ENCODE measurements around the gene COPZ1. TPM values are rescaled to one million over a fixed set of nuclear protein-coding genes. Genes with fewer than 3 reads are reported as not detected.
A peak's percentile ranks its signal among the peaks of the same experiment; 100 is the strongest.

The COPZ1 gene
- total and polyA plus RNA-seq, 4 donors = 54.1 to 72.1 (median 67.2) TPM

- no peak for ATAC-seq (ENCODE audit: low FRiP score)
- intact Hi-C loops (cut with DNase I) = no loop called here
- H3K27ac ChIP-seq (ENCODE audit: low read depth in 1 of 2, low read length in 2 of 2) = no peak overlapping the region
Observed at GRCh38 chr12:54397157-54397556, 72.2 kb downstream of the COPZ1 start.

GRCh38 chr12:54398218-54398617, 73.3 kb downstream of the COPZ1 start:
- WGBS, 2 donors = 90% methylated on average over 2 of the region's 2 CpGs
- H3K27me3 ChIP-seq (ENCODE audit: control insufficient read depth in 1 of 2, insufficient read depth in 2 of 2, low read length in 1 of 2) = no peaks in the 10 kb centered on the region
- DNase-seq = no peak
- H3K27ac ChIP-seq (ENCODE audit: low read depth in 1 of 2, low read length in 2 of 2) = no peak overlapping the region
- H3K4me1 ChIP-seq (ENCODE audit: control insufficient read depth in 1 of 2, insufficient read depth in 2 of 2, low read length in 2 of 2) = no peaks in the 10 kb centered on the region
- intact Hi-C loops (cut with DNase I) = loop anchor here in 1 of 2 donors (2.0 kb wide), 1 partner anchor 39 kb away; no protein-coding TSS in a partner anchor
- H3K36me3 ChIP-seq (ENCODE audit: control insufficient read depth in 1 of 2, insufficient read depth in 2 of 2, low read length in 1 of 2) = peaks cover 17 to 30% of the 10 kb centered on the region in 2 donors
- no peaks in the 10 kb centered on the region for H3K9me3 ChIP-seq (ENCODE audit: control insufficient read depth, low read length)
- H3K4me3 ChIP-seq (ENCODE audit: low read length in 2 of 2) = no peak overlapping the region
- no peak for ATAC-seq (ENCODE audit: low FRiP score)

More at GRCh38 chr12:54397157-54397556, 72.2 kb downstream of the COPZ1 start:
- Histone ChIP-seq H3K36me3 (ENCODE audit: control insufficient read depth in 1 of 2, insufficient read depth in 2 of 2, low read length in 1 of 2) (peaks cover 14 to 28% of the 10 kb centered on the region in 2 donors), H3K27me3 (ENCODE audit: control insufficient read depth in 1 of 2, insufficient read depth in 2 of 2, low read length in 1 of 2) (no peaks in the 10 kb centered on the region), H3K4me1 (ENCODE audit: control insufficient read depth in 1 of 2, insufficient read depth in 2 of 2, low read length in 2 of 2) (no peaks in the 10 kb centered on the region), H3K9me3 (ENCODE audit: control insufficient read depth, low read length) (no peaks in the 10 kb centered on the region), H3K4me3 (ENCODE audit: low read length in 2 of 2) (no peak overlapping the region)
- no peak for DNase-seq
- 86 to 98% methylated on average over 1 of the region's 1 CpG for WGBS, 2 donors

- DNase-seq = peak; percentile 91 to 95
Observed at GRCh38 chr12:54398995-54399793, 74.3 kb downstream of the COPZ1 start.

GRCh38 chr12:54401119-54401518, 76.2 kb downstream of the COPZ1 start:
- H3K4me3 ChIP-seq (ENCODE audit: low read length in 2 of 2) = no peak overlapping the region
- H3K36me3 ChIP-seq (ENCODE audit: control insufficient read depth in 1 of 2, insufficient read depth in 2 of 2, low read length in 1 of 2) = peaks cover 22 to 35% of the 10 kb centered on the region in 2 donors
- 93 to 96% methylated on average over 2 of the region's 2 CpGs for WGBS, 2 donors
- no peak for DNase-seq
- intact Hi-C loops (cut with DNase I) = no loop called here
- H3K9me3 ChIP-seq (ENCODE audit: control insufficient read depth, low read length) = no peaks in the 10 kb centered on the region
- H3K27me3 ChIP-seq (ENCODE audit: control insufficient read depth in 1 of 2, insufficient read depth in 2 of 2, low read length in 1 of 2) = no peaks in the 10 kb centered on the region
- ATAC-seq (ENCODE audit: low FRiP score) = no peak
- no peaks in the 10 kb centered on the region for H3K4me1 ChIP-seq (ENCODE audit: control insufficient read depth in 1 of 2, insufficient read depth in 2 of 2, low read length in 2 of 2)
- no peak overlapping the region for H3K27ac ChIP-seq (ENCODE audit: low read depth in 1 of 2, low read length in 2 of 2)

More at GRCh38 chr12:54398995-54399793, 74.3 kb downstream of the COPZ1 start:
- ATAC-seq (ENCODE audit: low FRiP score) = peak; percentile 88
- Histone ChIP-seq H3K9me3 (ENCODE audit: control insufficient read depth, low read length) (no peaks in the 10 kb centered on the region), H3K27ac (ENCODE audit: low read depth in 1 of 2, low read length in 2 of 2) (no peak overlapping the region), H3K4me3 (ENCODE audit: low read length in 2 of 2) (no peak overlapping the region), H3K27me3 (ENCODE audit: control insufficient read depth in 1 of 2, insufficient read depth in 2 of 2, low read length in 1 of 2) (no peaks in the 10 kb centered on the region), H3K4me1 (ENCODE audit: control insufficient read depth in 1 of 2, insufficient read depth in 2 of 2, low read length in 2 of 2) (no peaks in the 10 kb centered on the region), H3K36me3 (ENCODE audit: control insufficient read depth in 1 of 2, insufficient read depth in 2 of 2, low read length in 1 of 2) (peaks cover 17 to 35% of the 10 kb centered on the region in 2 donors)
- intact Hi-C loops (cut with DNase I) = loop anchor here (1.0 to 2.0 kb wide), 2 partner anchors 38 to 40 kb away; no protein-coding TSS in a partner anchor
- 67 to 68% methylated on average over 8 of the region's 8 CpGs for WGBS, 2 donors

Small RNA genes within 50 kb of the gene (microRNA-seq; reads per million reads assigned to microRNA genes)
- gene MIR148B = 333 to 341 reads per million in 2 donors

Other genes starting within 250 kb of the COPZ1 start
- gene SMUG1, start 136.1 kb upstream of the COPZ1 start, total RNA-seq = 10 to 100 TPM; 21.8 to 27.6 TPM
- gene SMUG1, start 136.1 kb upstream of the COPZ1 start, polyA plus RNA-seq = 10 to 100 TPM; 22.3 to 32.3 TPM
- gene CBX5, start 45.0 kb upstream of the COPZ1 start, total RNA-seq = 10 to 100 TPM; 66.8 to 67.8 TPM
- 10 to 100 TPM in 1 of 2 donors, 1 to 10 TPM in 1; 9.4 to 11.3 TPM for gene CBX5, start 45.0 kb upstream of the COPZ1 start, polyA plus RNA-seq
- gene HNRNPA1, start 44.4 kb upstream of the COPZ1 start, total RNA-seq = 100 to 1,000 TPM; 645 to 782 TPM
- gene HNRNPA1, start 44.4 kb upstream of the COPZ1 start, polyA plus RNA-seq = 1,000 to 10,000 TPM in 1 of 2 donors, 100 to 1,000 TPM in 1; 846 to 1,277 TPM
- gene NFE2, start 24.1 kb upstream of the COPZ1 start, total RNA-seq = 1 to 10 TPM; 3.2 to 3.3 TPM
- under 1 TPM in 1 of 2 donors, not detected in 1; 0.28 TPM for gene NFE2, start 24.1 kb upstream of the COPZ1 start, polyA plus RNA-seq
- gene GPR84, start 39.4 kb downstream of the COPZ1 start, total RNA-seq = 1 to 10 TPM; 1.9 TPM
- under 1 TPM in 1 of 2 donors, not detected in 1; 0.38 TPM for gene GPR84, start 39.4 kb downstream of the COPZ1 start, polyA plus RNA-seq
- gene ZNF385A, start 59.6 kb downstream of the COPZ1 start, total RNA-seq = 10 to 100 TPM; 22.2 to 27.6 TPM
- 10 to 100 TPM in 1 of 2 donors, 1 to 10 TPM in 1; 4.1 to 11.5 TPM for gene ZNF385A, start 59.6 kb downstream of the COPZ1 start, polyA plus RNA-seq
- gene ITGA5, start 94.1 kb downstream of the COPZ1 start, total RNA-seq = 1,000 to 10,000 TPM in 1 of 2 donors, 100 to 1,000 TPM in 1; 241 to 1,416 TPM
- gene ITGA5, start 94.1 kb downstream of the COPZ1 start, polyA plus RNA-seq = 100 to 1,000 TPM in 1 of 2 donors, 10 to 100 TPM in 1; 26.5 to 464 TPM
- gene GTSF1, start 148.5 kb downstream of the COPZ1 start, total RNA-seq = not detected
- gene GTSF1, start 148.5 kb downstream of the COPZ1 start, polyA plus RNA-seq = 1 to 10 TPM in 1 of 2 donors, not detected in 1; 1.5 TPM
- 10 to 100 TPM; 39.8 to 47.7 TPM for gene NCKAP1L, start 172.6 kb downstream of the COPZ1 start, total RNA-seq
- 1 to 10 TPM; 3.4 to 5.4 TPM for gene NCKAP1L, start 172.6 kb downstream of the COPZ1 start, polyA plus RNA-seq
- 10 to 100 TPM; 23.1 to 63.4 TPM for gene PDE1B, start 224.5 kb downstream of the COPZ1 start, total RNA-seq
- 10 to 100 TPM in 1 of 2 donors, 1 to 10 TPM in 1; 6.6 to 38.6 TPM for gene PDE1B, start 224.5 kb downstream of the COPZ1 start, polyA plus RNA-seq

Data from aorta (tissue), 5 donors.